NCI-H2029 treated with DMSO at 0.1 percent for 48 hours (cell line): Measurements from ENCODE around the gene MYO9B.
"Not testable (repeated sequence)": the region's sequence is repeated elsewhere in the genome, so short reads cannot be mapped to it uniquely, and the experiment has no call there.

Experiments used
- DNase-seq: peaks from one replicate; lab custom pipeline; 2025; lab: John Stamatoyannopoulos, UW

The MYO9B gene

GRCh38 chr19:17148130-17148529 is 72.6 kb downstream of the MYO9B start:
- no peak for DNase-seq

- no peak for DNase-seq
These were observed 74.0 kb downstream of the MYO9B start for GRCh38 chr19:17149393-17150135.

- no peak for DNase-seq
These were observed 78.4 kb downstream of the MYO9B start for GRCh38 chr19:17153996-17154395.

- no peak for DNase-seq
These were observed 79.7 kb downstream of the MYO9B start for GRCh38 chr19:17155251-17155650.

- no peak for DNase-seq
These were observed 80.8 kb downstream of the MYO9B start for GRCh38 chr19:17156296-17156946.

GRCh38 chr19:17156947-17157302 is 81.3 kb downstream of the MYO9B start:
- DNase-seq: no peak

GRCh38 chr19:17158584-17158983 is 83.0 kb downstream of the MYO9B start:
- no peak for DNase-seq

- no peak for DNase-seq
These were observed 84.2 kb downstream of the MYO9B start for GRCh38 chr19:17159466-17160393.

- DNase-seq: no peak
These were observed 85.3 kb downstream of the MYO9B start for GRCh38 chr19:17160908-17161307.

- DNase-seq: not testable (repeated sequence)
These were observed 86.6 kb downstream of the MYO9B start for GRCh38 chr19:17162131-17162530.

- DNase-seq: no peak
These were observed 87.0 kb downstream of the MYO9B start for GRCh38 chr19:17162580-17162979.

- no peak for DNase-seq
These were observed 88.1 kb downstream of the MYO9B start for GRCh38 chr19:17163652-17164051.

GRCh38 chr19:17164639-17165038 is 89.1 kb downstream of the MYO9B start:
- DNase-seq: no peak

- DNase-seq: no peak
These were observed 90.1 kb downstream of the MYO9B start for GRCh38 chr19:17165715-17166114.

- no peak for DNase-seq
These were observed 95.1 kb downstream of the MYO9B start for GRCh38 chr19:17170538-17171297.

- no peak for DNase-seq
These were observed 96.3 kb downstream of the MYO9B start for GRCh38 chr19:17171874-17172273.

GRCh38 chr19:17172624-17173345 is 97.2 kb downstream of the MYO9B start:
- DNase-seq: no peak

- no peak for DNase-seq
These were observed 102.7 kb downstream of the MYO9B start for GRCh38 chr19:17178291-17178690.

GRCh38 chr19:17180997-17181702 is 105.6 kb downstream of the MYO9B start:
- DNase-seq: no peak

GRCh38 chr19:17183271-17183761 is 107.7 kb downstream of the MYO9B start:
- DNase-seq: no peak
